Endothelial cell of umbilical vein (primary cell): ENCODE measurements around the gene LRP11. TPM values are rescaled to one million over a fixed set of nuclear protein-coding genes. Genes with fewer than 3 reads are reported as not detected.
A peak's percentile ranks its signal among the peaks of the same experiment; 100 is the strongest.
"Not testable (repeated sequence)": the region's sequence is repeated elsewhere in the genome, so short reads cannot be mapped to it uniquely, and the experiment has no call there.

Source experiments
- BruUV-seq: library from RNA; stranded (reverse); fragments of 400-500 nt; replicated peaks from 2 replicates; lab custom pipeline; 2021; lab: Mats Ljungman, UMichigan
- CTCF ChIA-PET: fragments of 300-600, 350-600 bp; sonication (Branson Sonifier 250); formaldehyde crosslinking; loops from one replicate; lab custom pipeline; 2021; ENCODE audit warnings: antibody characterized with exemption, inconsistent platforms; lab: Charles Lee
- POLR2A ChIA-PET: fragments of 300-600, 350-600 bp; sonication (Branson Sonifier 250); formaldehyde crosslinking; loops from one replicate; lab custom pipeline; 2021; ENCODE audit warnings: antibody characterized with exemption, inconsistent platforms; lab: Charles Lee
- DNase-seq: peaks from one replicate; pipeline ENCODE4 v3.0.0-alpha.2; 2011; ENCODE audit warnings: low read depth, low spot score
- FAIRE-seq: peaks from 2 replicates; lab custom pipeline; 2011; peaks lifted over from hg19 to GRCh38; lab: Jason Lieb, UNC
- H2AFZ ChIP-seq: 2 replicates; pipeline ENCODE4 v1.6.0; 2012; ENCODE audit warnings: low read depth, low read length, control low read depth, inconsistent platforms
- H3K27ac ChIP-seq: 2 replicates; pipeline ENCODE4 v1.5.1; 2011; ENCODE audit warnings: low read depth, mild to moderate bottlenecking, control low read depth, low read length, moderate library complexity; ENCODE audit not compliant: insufficient read depth
- H3K27me3 ChIP-seq, 2 experiments: 2 replicates each; pipeline versions ENCODE4 v1.6.0 to v1.6.1; 2011; ENCODE audit warnings: low read length in 2 of 2, mixed read lengths in 1 of 2; ENCODE audit not compliant: control insufficient read depth in 2 of 2, insufficient read depth in 2 of 2
- H3K36me3 ChIP-seq, 2 experiments: 2 replicates in 1 of 2; 3 replicates in 1 of 2; pipeline ENCODE4 v1.5.1; 2011; ENCODE audit warnings: low read length in 2 of 2, mild to moderate bottlenecking in 1 of 2, moderate library complexity in 1 of 2; ENCODE audit not compliant: control insufficient read depth in 2 of 2, insufficient read depth in 2 of 2; ENCODE audit errors: extremely low read depth in 1 of 2
- H3K4me1 ChIP-seq: 3 replicates; pipeline ENCODE4 v1.5.1; 2011; ENCODE audit warnings: mild to moderate bottlenecking, low read length; ENCODE audit not compliant: control insufficient read depth, insufficient read depth; ENCODE audit errors: extremely low read depth
- H3K4me2 ChIP-seq: 2 replicates; pipeline ENCODE4 v1.6.1; 2011; ENCODE audit warnings: low read length, control low read depth, mixed read lengths; ENCODE audit not compliant: insufficient read depth
- H3K4me3 ChIP-seq, 3 experiments: fragments of 200-600 bp in 1 of 3; sonication (generic), shearing (Covaris generic) in 1 of 3; replicated peaks in 1 of 3; 2 replicates each; pipeline ENCODE4 v1.5.1; 2011 to 2016; ENCODE audit warnings: control low read depth in 3 of 3, low read length in 3 of 3, mild to moderate bottlenecking in 2 of 3, inconsistent platforms in 1 of 3, low read depth in 1 of 3, moderate library complexity in 1 of 3; ENCODE audit not compliant: insufficient read depth in 1 of 3
- H3K79me2 ChIP-seq: 2 replicates; pipeline ENCODE4 v1.6.0; 2012; ENCODE audit warnings: low read length, inconsistent platforms; ENCODE audit not compliant: control insufficient read depth, insufficient read depth
- H3K9ac ChIP-seq: replicated peaks from 2 replicates; pipeline ENCODE3; 2011; ENCODE audit warnings: low read length, control low read depth; ENCODE audit not compliant: insufficient read depth; ENCODE audit errors: extremely low read depth
- H3K9me1 ChIP-seq: replicated peaks from 3 replicates; pipeline ENCODE4 v1.6.0; 2011; ENCODE audit warnings: mild to moderate bottlenecking, low read length; ENCODE audit not compliant: control insufficient read depth, insufficient read depth; ENCODE audit errors: extremely low read depth
- H3K9me3 ChIP-seq: replicated peaks from 2 replicates; pipeline ENCODE4 v1.5.1; 2012; ENCODE audit warnings: low read length, inconsistent platforms; ENCODE audit not compliant: control insufficient read depth, insufficient read depth
- H4K20me1 ChIP-seq: replicated peaks from 2 replicates; pipeline ENCODE3; 2011; ENCODE audit warnings: mild to moderate bottlenecking, low read length; ENCODE audit not compliant: control insufficient read depth, insufficient read depth; ENCODE audit errors: extremely low read depth
- EZH2 ChIP-seq: IDR thresholded peaks from 2 replicates; pipeline ENCODE4 v1.6.1; 2012; ENCODE audit warnings: borderline replicate concordance, low read depth, mild to moderate bottlenecking, moderate library complexity, low read length, inconsistent platforms; ENCODE audit not compliant: severe bottlenecking
- GATA2 ChIP-seq: IDR thresholded peaks from 2 replicates; pipeline ENCODE4 v1.7.0; 2011; ENCODE audit warnings: low read depth, mild to moderate bottlenecking, moderate library complexity, mixed read lengths, low read length; ENCODE audit not compliant: insufficient read length, insufficient read depth
- JUN ChIP-seq: IDR thresholded peaks from 2 replicates; pipeline ENCODE4 v1.6.1; 2011; ENCODE audit warnings: borderline replicate concordance, low read depth; ENCODE audit not compliant: insufficient read length, insufficient read depth
- MYC ChIP-seq: IDR thresholded peaks from one replicate; pipeline ENCODE4 v1.6.1; 2011; ENCODE audit warnings: mild to moderate bottlenecking, low read depth, low read length
- dilution Hi-C: fragments of 300-500 bp; cut with MboI; formaldehyde crosslinking; loops from one replicate; pipeline ENCODE4 v1.15.0; 2019; ENCODE audit warnings: low sequenced_read_pairs; ENCODE audit not compliant: extremely low pct_ligation_motif_present
- intact Hi-C: fragments of 100-400 bp; cut with micrococcal nuclease; formaldehyde crosslinking; loops from one replicate; pipeline ENCODE4 v1.10.0; 2022
- polyA plus RNA-seq, 4 experiments: library from polyadenylated mRNA; depleted of rRNA in 3 of 4; stranded (reverse) in 3 of 4; unstranded in 1 of 4; fragments of >200 nt; gene quantifications; 2 replicates each; pipeline versions ENCODE4 v1.2.1 to v1.2.3, GENCODE V29; 2011 to 2012; ENCODE audit warnings: missing spikeins in 1 of 4
- total RNA-seq: library from RNA; stranded (reverse); gene quantifications from 2 replicates; pipeline ENCODE4 v1.2.3, GENCODE V29; 2021
- TF ChIP-seq, protein P1 (sequence below), 2 donors: IDR thresholded peaks; 1 replicate in 1 of 2; 2 replicates in 1 of 2; pipeline ENCODE4 v1.5.1; 2011; ENCODE audit warnings: low read length in 2 of 2, mild to moderate bottlenecking in 2 of 2, moderate library complexity in 2 of 2, control low read depth in 1 of 2, inconsistent platforms in 1 of 2, low read depth in 1 of 2; ENCODE audit not compliant: insufficient read depth in 1 of 2; ENCODE audit errors: extremely low read depth in 1 of 2
- TF ChIP-seq, protein P2 (sequence below): IDR thresholded peaks from 2 replicates; pipeline ENCODE4 v1.6.1; 2011; ENCODE audit not compliant: insufficient read depth, insufficient read length

The LRP11 gene
- total and polyA plus RNA-seq, 2 donors (not counting 3 experiments of a cell fraction or from before 2014, with no cell fraction given) = 23.1 to 59.1 TPM

DNA sequence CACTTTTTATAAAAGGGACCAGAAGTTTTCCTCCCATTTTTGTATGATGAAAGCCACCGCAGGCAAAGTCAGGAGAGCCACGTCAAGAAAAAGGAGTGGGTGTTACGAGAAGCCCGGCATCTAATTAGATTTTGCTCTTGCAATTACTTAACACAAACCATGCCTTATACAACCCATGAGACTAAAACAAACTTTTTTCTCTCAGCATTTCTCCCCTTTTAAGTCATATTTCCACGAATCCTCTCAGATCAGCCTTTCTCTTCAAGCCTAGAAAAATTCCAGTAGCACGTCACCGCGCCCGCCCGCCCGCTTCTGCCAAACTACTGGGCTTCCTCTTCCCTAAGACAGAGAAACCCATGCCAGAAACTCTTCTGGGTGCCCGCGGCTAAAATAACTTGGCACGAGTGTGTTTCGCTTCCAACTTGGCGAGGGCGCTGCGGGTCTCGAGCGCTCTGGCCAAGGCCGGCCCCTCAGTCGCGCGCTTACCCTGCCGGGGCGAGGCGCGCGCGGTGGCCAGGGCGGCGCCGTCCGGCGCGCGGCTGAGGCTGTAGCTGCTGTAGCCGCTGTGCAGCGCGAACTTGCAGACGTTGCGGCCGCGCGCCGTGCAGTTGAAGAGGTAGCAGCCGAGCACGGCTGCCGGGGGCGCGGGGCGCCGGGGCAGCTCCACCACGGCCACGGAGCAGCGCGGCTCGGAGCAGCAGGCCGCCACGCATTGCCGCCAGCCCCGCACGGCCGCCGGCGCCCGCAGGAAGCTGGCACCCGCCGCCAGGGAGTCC, 1.0 kb downstream of the LRP11 start:
- dilution Hi-C loops = no loop called here
- no peaks in the 10 kb centered on the region for H3K27me3 ChIP-seq
- no peaks in the 10 kb centered on the region for H4K20me1 ChIP-seq
- POLR2A ChIA-PET = interaction anchor here (1.2 kb wide), 1 partner anchor 15 kb away, joined by 5 read pairs; no protein-coding TSS in a partner anchor
- H3K27ac ChIP-seq = peak overlapping the region; percentile 72
- peak overlapping the region; percentile 51 for H2AFZ ChIP-seq
- TF ChIP-seq GATA2 (no peak), EZH2 (no peak), MYC (no peak), JUN (no peak)
- TF ChIP-seq, protein P1, sequence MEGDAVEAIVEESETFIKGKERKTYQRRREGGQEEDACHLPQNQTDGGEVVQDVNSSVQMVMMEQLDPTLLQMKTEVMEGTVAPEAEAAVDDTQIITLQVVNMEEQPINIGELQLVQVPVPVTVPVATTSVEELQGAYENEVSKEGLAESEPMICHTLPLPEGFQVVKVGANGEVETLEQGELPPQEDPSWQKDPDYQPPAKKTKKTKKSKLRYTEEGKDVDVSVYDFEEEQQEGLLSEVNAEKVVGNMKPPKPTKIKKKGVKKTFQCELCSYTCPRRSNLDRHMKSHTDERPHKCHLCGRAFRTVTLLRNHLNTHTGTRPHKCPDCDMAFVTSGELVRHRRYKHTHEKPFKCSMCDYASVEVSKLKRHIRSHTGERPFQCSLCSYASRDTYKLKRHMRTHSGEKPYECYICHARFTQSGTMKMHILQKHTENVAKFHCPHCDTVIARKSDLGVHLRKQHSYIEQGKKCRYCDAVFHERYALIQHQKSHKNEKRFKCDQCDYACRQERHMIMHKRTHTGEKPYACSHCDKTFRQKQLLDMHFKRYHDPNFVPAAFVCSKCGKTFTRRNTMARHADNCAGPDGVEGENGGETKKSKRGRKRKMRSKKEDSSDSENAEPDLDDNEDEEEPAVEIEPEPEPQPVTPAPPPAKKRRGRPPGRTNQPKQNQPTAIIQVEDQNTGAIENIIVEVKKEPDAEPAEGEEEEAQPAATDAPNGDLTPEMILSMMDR (IDR thresholded peaks at IDR 0.05; ENCODE audit: extremely low read depth in 1 of 2, insufficient read depth in 1 of 2, low read depth in 1 of 2, low read length in 2 of 2) = no peak
- TF ChIP-seq, protein P2, sequence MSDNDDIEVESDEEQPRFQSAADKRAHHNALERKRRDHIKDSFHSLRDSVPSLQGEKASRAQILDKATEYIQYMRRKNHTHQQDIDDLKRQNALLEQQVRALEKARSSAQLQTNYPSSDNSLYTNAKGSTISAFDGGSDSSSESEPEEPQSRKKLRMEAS = no peak
- intact Hi-C loops = loop anchor here (1.0 to 2.0 kb wide), 3 partner anchors 8 to 144 kb away; partner anchors contain the start of gene LATS1
- CTCF ChIA-PET = interaction anchor here (0.8 to 5.1 kb wide), 6 partner anchors 9 to 154 kb away, joined by 3 to 40 read pairs (median 4); no protein-coding TSS in a partner anchor
- BruUV-seq = TSS peak; percentile 12
- FAIRE-seq = peak; percentile 46
- peak overlapping the region; percentile 93 for H3K4me2 ChIP-seq
- no peaks in the 10 kb centered on the region for H3K9me3 ChIP-seq
- peak overlapping the region; percentile 85 for H3K9ac ChIP-seq
- peak overlapping the region; percentile 61 to 91 (median 84) for H3K4me3 ChIP-seq
- peaks cover 21% of the 10 kb centered on the region for H3K79me2 ChIP-seq
- H3K4me1 ChIP-seq = peaks cover 40% of the 10 kb centered on the region
- no peaks in the 10 kb centered on the region for H3K36me3 ChIP-seq
- H3K9me1 ChIP-seq = no peaks in the 10 kb centered on the region
- peak; percentile 74 for DNase-seq

DNA sequence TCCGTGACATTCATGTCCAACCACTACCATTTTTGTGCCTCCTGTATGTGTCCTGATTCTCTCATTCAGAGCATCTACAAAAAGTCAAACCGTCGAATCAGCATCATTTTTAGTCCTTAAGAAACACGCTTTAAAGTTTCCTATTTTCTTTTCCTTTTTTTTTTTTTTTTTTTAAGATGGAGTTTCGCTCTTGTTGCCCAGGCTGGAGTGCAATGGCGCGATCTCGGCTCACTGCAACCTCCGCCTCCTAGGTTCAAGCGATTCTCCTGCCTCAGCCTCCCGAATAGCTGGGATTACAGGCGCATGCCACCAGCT, 1.8 kb downstream of the LRP11 start:
- H3K9ac ChIP-seq, H3K27me3 ChIP-seq, FAIRE-seq, BruUV-seq, dilution Hi-C loops, DNase-seq, H2AFZ ChIP-seq, H3K36me3 ChIP-seq, H4K20me1 ChIP-seq, H3K9me3 ChIP-seq, H3K27ac ChIP-seq, H3K9me1 ChIP-seq: not testable (repeated sequence)
- intact Hi-C loops = loop anchor here (2.0 kb wide), 1 partner anchor 144 kb away; the partner anchor contains the start of gene LATS1
- peak overlapping the region; percentile 93 for H3K4me2 ChIP-seq
- H3K79me2 ChIP-seq = peaks cover 28% of the 10 kb centered on the region
- CTCF ChIA-PET = interaction anchor here (1.4 to 5.1 kb wide), 3 partner anchors 15 to 23 kb away, joined by 4 to 40 read pairs (median 10); no protein-coding TSS in a partner anchor
- POLR2A ChIA-PET = interaction anchor here (0.7 kb wide), 1 partner anchor 36 kb away, joined by 3 read pairs; the partner anchor contains the start of gene RAET1E
- peaks cover 43% of the 10 kb centered on the region for H3K4me1 ChIP-seq
- H3K4me3 ChIP-seq = peak overlapping the region in 2 of 3 experiments; percentile 84 to 91
